ENCODE measurements around the gene PTGER4. TPM values are rescaled to one million over a fixed set of nuclear protein-coding genes. Genes with fewer than 3 reads are reported as not detected.
"Not testable (repeated sequence)": the region's sequence is repeated elsewhere in the genome, so short reads cannot be mapped to it uniquely, and the experiment has no call there.

PTGER4 gene
- total RNA-seq = 1.6 TPM

GRCh38 chr5:40679913-40680681, at the start of gene PTGER4:
TSS of gene PTGER4 (plus strand) at chr5:40679915. CDS start at chr5:40680994, 1,079 bp downstream.
- DNase-seq (ENCODE audit: low spot score in 2 of 2) = no peak
- no peak for FAIRE-seq

- DNase-seq (ENCODE audit: low spot score in 2 of 2) (no peak), FAIRE-seq (no peak)
These were observed 49.6 kb upstream of the PTGER4 start for GRCh38 chr5:40630126-40630525.

GRCh38 chr5:40631236-40631635, 48.5 kb upstream of the PTGER4 start:
- no peak for DNase-seq (ENCODE audit: low spot score in 2 of 2)

GRCh38 chr5:40634154-40634553, 45.6 kb upstream of the PTGER4 start:
- FAIRE-seq (no peak), DNase-seq (ENCODE audit: low spot score in 2 of 2) (no peak)

More at GRCh38 chr5:40631236-40631635, 48.5 kb upstream of the PTGER4 start:
- FAIRE-seq = no peak

GRCh38 chr5:40634593-40634992, 45.1 kb upstream of the PTGER4 start:
- DNase-seq (ENCODE audit: low spot score in 2 of 2) = no peak
- FAIRE-seq = no peak

GRCh38 chr5:40639531-40639930, 40.2 kb upstream of the PTGER4 start:
- not testable (repeated sequence) for DNase-seq (ENCODE audit: low spot score in 2 of 2); FAIRE-seq

GRCh38 chr5:40646266-40646665, 33.4 kb upstream of the PTGER4 start:
- FAIRE-seq (no peak), DNase-seq (ENCODE audit: low spot score in 2 of 2) (no peak)

GRCh38 chr5:40648150-40648549, 31.6 kb upstream of the PTGER4 start:
- DNase-seq (ENCODE audit: low spot score in 2 of 2) (no peak), FAIRE-seq (no peak)

- DNase-seq (ENCODE audit: low spot score in 2 of 2) (no peak), FAIRE-seq (no peak)
These were observed 30.2 kb upstream of the PTGER4 start for GRCh38 chr5:40649463-40650030.

- DNase-seq (ENCODE audit: low spot score in 2 of 2) (no peak), FAIRE-seq (no peak)
These were observed 28.5 kb upstream of the PTGER4 start for GRCh38 chr5:40651201-40651600.

GRCh38 chr5:40652441-40653220, 27.1 kb upstream of the PTGER4 start:
- FAIRE-seq = no peak
- DNase-seq (ENCODE audit: low spot score in 2 of 2) = no peak

- DNase-seq (ENCODE audit: low spot score in 2 of 2) (no peak), FAIRE-seq (no peak)
These were observed 26.3 kb upstream of the PTGER4 start for GRCh38 chr5:40653221-40654022.

GRCh38 chr5:40654377-40654991, 25.2 kb upstream of the PTGER4 start:
- FAIRE-seq (no peak), DNase-seq (ENCODE audit: low spot score in 2 of 2) (no peak)

GRCh38 chr5:40655138-40655537, 24.6 kb upstream of the PTGER4 start:
- FAIRE-seq (no peak), DNase-seq (ENCODE audit: low spot score in 2 of 2) (no peak)

- FAIRE-seq; DNase-seq (ENCODE audit: low spot score in 2 of 2): not testable (repeated sequence)
These were observed 23.6 kb upstream of the PTGER4 start for GRCh38 chr5:40656091-40656490.

GRCh38 chr5:40656766-40657165, 22.9 kb upstream of the PTGER4 start:
- FAIRE-seq = no peak
- no peak for DNase-seq (ENCODE audit: low spot score in 2 of 2)

- DNase-seq (ENCODE audit: low spot score in 2 of 2) (no peak), FAIRE-seq (no peak)
These were observed 19.0 kb upstream of the PTGER4 start for GRCh38 chr5:40660751-40661150.

GRCh38 chr5:40665635-40666298, 13.9 kb upstream of the PTGER4 start:
- no peak for FAIRE-seq
- no peak for DNase-seq (ENCODE audit: low spot score in 2 of 2)

- DNase-seq (ENCODE audit: low spot score in 2 of 2) (no peak), FAIRE-seq (no peak)
These were observed 13.1 kb upstream of the PTGER4 start for GRCh38 chr5:40666657-40667056.

Data from frontal cortex (tissue), 4 donors.